Measurements from ENCODE around the gene NUMA1.

The NUMA1 gene

GRCh38 chr11:72048766-72049460 lies 31.4 kb downstream of the NUMA1 start:
- H3K9me3 ChIP-seq (ENCODE audit: control insufficient read depth, low read length) = no peaks in the 10 kb centered on the region
- no peaks in the 10 kb centered on the region for H3K27me3 ChIP-seq (replicated peaks; ENCODE audit: control insufficient read depth, insufficient read depth, low read length)
- H3K4me1 ChIP-seq (ENCODE audit: control insufficient read depth, insufficient read depth, low read length) = peaks cover 24% of the 10 kb centered on the region
- no peak for DNase-seq (ENCODE audit: low read depth)
- peaks cover 3% of the 10 kb centered on the region for H3K36me3 ChIP-seq (ENCODE audit: control insufficient read depth, insufficient read depth, low read length, severe bottlenecking)
- H3K4me3 ChIP-seq (ENCODE audit: low read length) = no peak overlapping the region
- H3K9ac ChIP-seq (ENCODE audit: low read length) = peak overlapping the region; percentile 51

- Histone ChIP-seq H3K27me3 (replicated peaks; ENCODE audit: control insufficient read depth, insufficient read depth, low read length) (no peaks in the 10 kb centered on the region), H3K9me3 (ENCODE audit: control insufficient read depth, low read length) (no peaks in the 10 kb centered on the region), H3K36me3 (ENCODE audit: control insufficient read depth, insufficient read depth, low read length, severe bottlenecking) (no peaks in the 10 kb centered on the region), H3K9ac (ENCODE audit: low read length) (peak overlapping the region; percentile 30), H3K4me3 (ENCODE audit: low read length) (no peak overlapping the region), H3K4me1 (ENCODE audit: control insufficient read depth, insufficient read depth, low read length) (peaks cover 38% of the 10 kb centered on the region)
- no peak for DNase-seq (ENCODE audit: low read depth)
Measured at GRCh38 chr11:72045849-72046248, 34.5 kb downstream of the NUMA1 start.

- Histone ChIP-seq H3K4me1 (ENCODE audit: control insufficient read depth, insufficient read depth, low read length) (peaks cover 58% of the 10 kb centered on the region), H3K9ac (ENCODE audit: low read length) (peak overlapping the region; percentile 94), H3K4me3 (ENCODE audit: low read length) (peak overlapping the region; percentile 93), H3K27me3 (replicated peaks; ENCODE audit: control insufficient read depth, insufficient read depth, low read length) (no peaks in the 10 kb centered on the region), H3K36me3 (ENCODE audit: control insufficient read depth, insufficient read depth, low read length, severe bottlenecking) (no peaks in the 10 kb centered on the region), H3K9me3 (ENCODE audit: control insufficient read depth, low read length) (no peaks in the 10 kb centered on the region)
- DNase-seq (ENCODE audit: low read depth) = no peak
Measured at GRCh38 chr11:72042064-72042745, 38.1 kb downstream of the NUMA1 start.

- H3K4me1 ChIP-seq (ENCODE audit: control insufficient read depth, insufficient read depth, low read length) = peaks cover 64% of the 10 kb centered on the region
- peak overlapping the region; percentile 93 for H3K4me3 ChIP-seq (ENCODE audit: low read length)
- peak; percentile 91 for DNase-seq (ENCODE audit: low read depth)
- no peaks in the 10 kb centered on the region for H3K27me3 ChIP-seq (replicated peaks; ENCODE audit: control insufficient read depth, insufficient read depth, low read length)
- no peaks in the 10 kb centered on the region for H3K36me3 ChIP-seq (ENCODE audit: control insufficient read depth, insufficient read depth, low read length, severe bottlenecking)
- peak overlapping the region; percentile 94 for H3K9ac ChIP-seq (ENCODE audit: low read length)
- H3K9me3 ChIP-seq (ENCODE audit: control insufficient read depth, low read length) = no peaks in the 10 kb centered on the region
Measured at GRCh38 chr11:72041364-72042063, 38.8 kb downstream of the NUMA1 start.

GRCh38 chr11:72040491-72041363 lies 39.6 kb downstream of the NUMA1 start:
- Histone ChIP-seq H3K27me3 (replicated peaks; ENCODE audit: control insufficient read depth, insufficient read depth, low read length) (no peaks in the 10 kb centered on the region), H3K4me1 (ENCODE audit: control insufficient read depth, insufficient read depth, low read length) (peaks cover 59% of the 10 kb centered on the region), H3K9ac (ENCODE audit: low read length) (peak overlapping the region; percentile 94), H3K36me3 (ENCODE audit: control insufficient read depth, insufficient read depth, low read length, severe bottlenecking) (no peaks in the 10 kb centered on the region), H3K9me3 (ENCODE audit: control insufficient read depth, low read length) (no peaks in the 10 kb centered on the region), H3K4me3 (ENCODE audit: low read length) (peak overlapping the region; percentile 93)
- peak; percentile 96 for DNase-seq (ENCODE audit: low read depth)

- peaks cover 51% of the 10 kb centered on the region for H3K4me1 ChIP-seq (ENCODE audit: control insufficient read depth, insufficient read depth, low read length)
- H3K9ac ChIP-seq (ENCODE audit: low read length) = peak overlapping the region; percentile 94
- peak; percentile 19 for DNase-seq (ENCODE audit: low read depth)
- H3K4me3 ChIP-seq (ENCODE audit: low read length) = peak overlapping the region; percentile 93
- H3K9me3 ChIP-seq (ENCODE audit: control insufficient read depth, low read length) = no peaks in the 10 kb centered on the region
- no peaks in the 10 kb centered on the region for H3K27me3 ChIP-seq (replicated peaks; ENCODE audit: control insufficient read depth, insufficient read depth, low read length)
- peaks cover 3% of the 10 kb centered on the region for H3K36me3 ChIP-seq (ENCODE audit: control insufficient read depth, insufficient read depth, low read length, severe bottlenecking)
Measured at GRCh38 chr11:72039856-72040401, 40.4 kb downstream of the NUMA1 start.

GRCh38 chr11:72039031-72039855 lies 41.1 kb downstream of the NUMA1 start:
- H3K4me3 ChIP-seq (ENCODE audit: low read length) = peak overlapping the region; percentile 93
- H3K9ac ChIP-seq (ENCODE audit: low read length) = peak overlapping the region; percentile 94
- H3K27me3 ChIP-seq (replicated peaks; ENCODE audit: control insufficient read depth, insufficient read depth, low read length) = no peaks in the 10 kb centered on the region
- no peaks in the 10 kb centered on the region for H3K9me3 ChIP-seq (ENCODE audit: control insufficient read depth, low read length)
- H3K4me1 ChIP-seq (ENCODE audit: control insufficient read depth, insufficient read depth, low read length) = peaks cover 48% of the 10 kb centered on the region
- DNase-seq (ENCODE audit: low read depth) = peak; percentile 81
- H3K36me3 ChIP-seq (ENCODE audit: control insufficient read depth, insufficient read depth, low read length, severe bottlenecking) = peaks cover 9% of the 10 kb centered on the region

- Histone ChIP-seq H3K9me3 (ENCODE audit: control insufficient read depth, low read length) (no peaks in the 10 kb centered on the region), H3K36me3 (ENCODE audit: control insufficient read depth, insufficient read depth, low read length, severe bottlenecking) (peaks cover 16% of the 10 kb centered on the region), H3K9ac (ENCODE audit: low read length) (peak overlapping the region; percentile 94), H3K4me1 (ENCODE audit: control insufficient read depth, insufficient read depth, low read length) (peaks cover 48% of the 10 kb centered on the region), H3K4me3 (ENCODE audit: low read length) (peak overlapping the region; percentile 93), H3K27me3 (replicated peaks; ENCODE audit: control insufficient read depth, insufficient read depth, low read length) (no peaks in the 10 kb centered on the region)
- DNase-seq (ENCODE audit: low read depth) = peak; percentile 93
Measured at GRCh38 chr11:72038491-72038890, 41.9 kb downstream of the NUMA1 start.

GRCh38 chr11:72037554-72038311 lies 42.6 kb downstream of the NUMA1 start:
- H3K36me3 ChIP-seq (ENCODE audit: control insufficient read depth, insufficient read depth, low read length, severe bottlenecking) = peaks cover 24% of the 10 kb centered on the region
- no peaks in the 10 kb centered on the region for H3K27me3 ChIP-seq (replicated peaks; ENCODE audit: control insufficient read depth, insufficient read depth, low read length)
- peak overlapping the region; percentile 93 for H3K4me3 ChIP-seq (ENCODE audit: low read length)

More at GRCh38 chr11:72037554-72038311, 42.6 kb downstream of the NUMA1 start:
- H3K9ac ChIP-seq (ENCODE audit: low read length) = peak overlapping the region; percentile 94
- peaks cover 48% of the 10 kb centered on the region for H3K4me1 ChIP-seq (ENCODE audit: control insufficient read depth, insufficient read depth, low read length)
- no peaks in the 10 kb centered on the region for H3K9me3 ChIP-seq (ENCODE audit: control insufficient read depth, low read length)
- peak; percentile 41 for DNase-seq (ENCODE audit: low read depth)
